ENCODE measurements around the gene DOK6. TPM values are rescaled to one million over a fixed set of nuclear protein-coding genes. Genes with fewer than 3 reads are reported as not detected.

Gene DOK6
- total and polyA plus RNA-seq, 10 of the 15 experiments (the other 5 are each of a cell fraction or from before 2014, with no cell fraction given): 0.01 to 0.09 (median 0.04) TPM; not detected in 4

GRCh38 chr18:69840445-69840844, 439.8 kb downstream of the DOK6 start:
- DNase-seq (ENCODE audit: low read depth, low spot score): no peak
- intact Hi-C loops (cut with micrococcal nuclease; ENCODE audit: unreplicated experiment) (no loop called here), in situ Hi-C loops (cut with MboI) (no loop called here)
- Histone ChIP-seq H3K27ac (ENCODE audit: control insufficient read depth, insufficient read depth) (no peak overlapping the region), H2AFZ (ENCODE audit: control insufficient read depth, low read depth, low read length) (no peak overlapping the region), H3K9me3 (replicated peaks; ENCODE audit: control insufficient read depth, insufficient read depth, low read length) (no peaks in the 10 kb centered on the region), H3K36me3 (ENCODE audit: control insufficient read depth in 2 of 2, insufficient read depth in 2 of 2, low read length in 1 of 2) (no peaks in the 10 kb centered on the region), H3K9ac (ENCODE audit: control insufficient read depth, insufficient read depth, low read length) (no peak overlapping the region), H3K4me2 (ENCODE audit: control insufficient read depth, insufficient read depth) (no peak overlapping the region), H3K4me3 (no peak overlapping the region), H3K27me3 (replicated peaks in 1 of 2; ENCODE audit: control insufficient read depth in 2 of 2, insufficient read depth in 2 of 2, low read length in 1 of 2) (no peaks in the 10 kb centered on the region), H3K4me1 (ENCODE audit: control insufficient read depth, insufficient read depth, low read length) (no peaks in the 10 kb centered on the region), H3K79me2 (ENCODE audit: control insufficient read depth, insufficient read depth, low read length) (no peaks in the 10 kb centered on the region), H4K20me1 (ENCODE audit: control insufficient read depth, insufficient read depth) (no peaks in the 10 kb centered on the region)
- SMC1A ChIA-PET (ENCODE audit: uncharacterized antibody, unreplicated experiment): interaction anchor here (0.6 to 1.9 kb wide), 6 partner anchors 9 to 918 kb away, joined by 3 to 7 read pairs (median 3); no protein-coding TSS in a partner anchor
- CTCF ChIA-PET: interaction anchor here (0.8 to 1.9 kb wide), 3 partner anchors 10 to 158 kb away, joined by 3 to 6 read pairs (median 4); no protein-coding TSS in a partner anchor
- FAIRE-seq: no peak
- WGBS (ENCODE audit: insufficient coverage, insufficient replicate concordance, low lambda C conversion rate, missing lambda C conversion rate): 54% methylated on average over 7 of the region's 7 CpGs
- TF ChIP-seq BHLHE40 (IDR thresholded peaks at IDR 0.05; ENCODE audit: borderline replicate concordance in 1 of 2, low read depth in 2 of 2, low read length in 1 of 2): no peak
- no peak for TF ChIP-seq BCL11A (IDR thresholded peaks at IDR 0.05; ENCODE audit: low read depth, low read length)
- TF ChIP-seq ZNF217 (IDR thresholded peaks at IDR 0.05): no peak
- TF ChIP-seq ATF2 (IDR thresholded peaks at IDR 0.05; ENCODE audit: low read length): no peak
- TF ChIP-seq MLLT1 (IDR thresholded peaks at IDR 0.05): no peak
- TF ChIP-seq TCF3 (IDR thresholded peaks at IDR 0.05; ENCODE audit: borderline replicate concordance, insufficient read depth, low read depth, low read length): no peak
- TF ChIP-seq CBX5 (IDR thresholded peaks at IDR 0.05; ENCODE audit: low read depth): no peak
- no peak for TF ChIP-seq GATAD2B (conservative IDR thresholded peaks at IDR 0.05; ENCODE audit: low read depth)
- TF ChIP-seq SMAD1 (IDR thresholded peaks at IDR 0.05; ENCODE audit: low read depth, partially characterized antibody): no peak
- no peak for TF ChIP-seq CBX3 (IDR thresholded peaks at IDR 0.05; ENCODE audit: borderline replicate concordance, low read depth)
- TF ChIP-seq ETV6 (conservative IDR thresholded peaks at IDR 0.05 in 1 of 2, IDR thresholded peaks at IDR 0.05 in 1 of 2; ENCODE audit: borderline replicate concordance in 1 of 2, low read depth in 1 of 2): no peak
- TF ChIP-seq TCF7 (IDR thresholded peaks at IDR 0.05; ENCODE audit: borderline replicate concordance): no peak
- ATAC-seq: no peak
- POLR2A ChIA-PET: no interaction called here
- no TSS peak for BruUV-seq (replicated peaks)
- RAD21 ChIA-PET (ENCODE audit: unreplicated experiment): interaction anchor here (0.9 kb wide), 1 partner anchor 9 kb away, joined by 4 read pairs; no protein-coding TSS in a partner anchor
